HG02870 (cell line): ENCODE data around the gene PPM1E.
"Not testable (repeated sequence)": the region's sequence is repeated elsewhere in the genome, so short reads cannot be mapped to it uniquely, and the experiment has no call there.

Experiments
- ATAC-seq: cut with Tn5 transposase; IDR thresholded peaks from one replicate; pipeline ENCODE4 v1.9.1; 2021; ENCODE audit warnings: mild to moderate bottlenecking, moderate library complexity; ENCODE audit not compliant: unreplicated experiment

Gene PPM1E

GRCh38 chr17:58837699-58838098 lies 82.0 kb downstream of the PPM1E start:
- no peak for ATAC-seq

- ATAC-seq, result no peak
These were observed 85.4 kb downstream of the PPM1E start for GRCh38 chr17:58840820-58841612.

- not testable (repeated sequence) for ATAC-seq
These were observed 90.8 kb downstream of the PPM1E start for GRCh38 chr17:58846413-58846812.

- ATAC-seq, result not testable (repeated sequence)
These were observed 94.5 kb downstream of the PPM1E start for GRCh38 chr17:58850106-58850505.

- ATAC-seq, result no peak
These were observed 109.6 kb downstream of the PPM1E start for GRCh38 chr17:58865301-58865700.

GRCh38 chr17:58870747-58871146 lies 115.1 kb downstream of the PPM1E start:
- no peak for ATAC-seq

- no peak for ATAC-seq
These were observed 118.3 kb downstream of the PPM1E start for GRCh38 chr17:58873926-58874325.

- ATAC-seq, result no peak
These were observed 119.6 kb downstream of the PPM1E start for GRCh38 chr17:58875261-58875660.

- ATAC-seq, result no peak
These were observed 128.5 kb downstream of the PPM1E start for GRCh38 chr17:58884161-58884560.

GRCh38 chr17:58886514-58886913 lies 130.9 kb downstream of the PPM1E start:
- ATAC-seq, result no peak

- no peak for ATAC-seq
These were observed 134.3 kb downstream of the PPM1E start for GRCh38 chr17:58889928-58890327.

- ATAC-seq, result no peak
These were observed 143.5 kb downstream of the PPM1E start for GRCh38 chr17:58899191-58899590.

GRCh38 chr17:58902322-58902721 lies 146.7 kb downstream of the PPM1E start:
- ATAC-seq, result no peak

- ATAC-seq, result no peak
These were observed 156.2 kb downstream of the PPM1E start for GRCh38 chr17:58911741-58912343.

- ATAC-seq, result no peak
These were observed 157.9 kb downstream of the PPM1E start for GRCh38 chr17:58913552-58913951.

- no peak for ATAC-seq
These were observed 158.5 kb downstream of the PPM1E start for GRCh38 chr17:58913971-58914769.

- no peak for ATAC-seq
These were observed 161.6 kb downstream of the PPM1E start for GRCh38 chr17:58917228-58917627.

GRCh38 chr17:58918072-58918471 lies 162.4 kb downstream of the PPM1E start:
- ATAC-seq, result no peak

GRCh38 chr17:58918884-58919283 lies 163.2 kb downstream of the PPM1E start:
- ATAC-seq, result no peak

GRCh38 chr17:58920773-58921172 lies 165.1 kb downstream of the PPM1E start:
- no peak for ATAC-seq

GRCh38 chr17:58932956-58933355 lies 177.3 kb downstream of the PPM1E start:
- ATAC-seq, result no peak

- no peak for ATAC-seq
These were observed 180.6 kb downstream of the PPM1E start for GRCh38 chr17:58936295-58936694.
